Left hindlimb (tissue), 1 donor: ENCODE results near the gene ISCU.

Experiments
- DNase-seq: peaks from one replicate; pipeline ENCODE4 v3.0.0-alpha.2; 2018

Gene ISCU

GRCh38 chr12:108591267-108591980 lies 29.0 kb downstream of the ISCU start:
- peak; percentile 25 for DNase-seq

- no peak for DNase-seq
Measured at GRCh38 chr12:108592033-108592909, 29.9 kb downstream of the ISCU start.

GRCh38 chr12:108594323-108594903 lies 32.0 kb downstream of the ISCU start:
- DNase-seq = no peak

GRCh38 chr12:108594960-108595710 lies 32.7 kb downstream of the ISCU start:
- DNase-seq = no peak

GRCh38 chr12:108595711-108596647 lies 33.6 kb downstream of the ISCU start:
- DNase-seq = no peak

- DNase-seq = peak; percentile 29
Measured at GRCh38 chr12:108596854-108597558, 34.6 kb downstream of the ISCU start.

- DNase-seq = peak; percentile 86
Measured at GRCh38 chr12:108597559-108598471, 35.4 kb downstream of the ISCU start, which contains the start of gene TMEM119. Gene TMEM119, minus strand, starts transcription at chr12:108598084. Its CDS starts 5,701 bp downstream, at chr12:108592383.

GRCh38 chr12:108598553-108599250 lies 36.3 kb downstream of the ISCU start:
- DNase-seq = no peak

- DNase-seq = no peak
Measured at GRCh38 chr12:108599541-108599940, 37.1 kb downstream of the ISCU start.

GRCh38 chr12:108599948-108600701 lies 37.7 kb downstream of the ISCU start:
- DNase-seq = no peak

GRCh38 chr12:108600702-108601007 lies 38.3 kb downstream of the ISCU start:
- DNase-seq = no peak

GRCh38 chr12:108602209-108602705 lies 39.9 kb downstream of the ISCU start:
- DNase-seq = no peak

GRCh38 chr12:108602976-108603704 lies 40.7 kb downstream of the ISCU start:
- DNase-seq = peak; percentile 74

- DNase-seq = no peak
Measured at GRCh38 chr12:108603743-108604142, 41.3 kb downstream of the ISCU start.

- peak; percentile 25 for DNase-seq
Measured at GRCh38 chr12:108604208-108604941, 42.0 kb downstream of the ISCU start.

- DNase-seq = no peak
Measured at GRCh38 chr12:108605000-108605689, 42.7 kb downstream of the ISCU start.
